ENCODE results near the gene LYZL2.
"Not testable (repeated sequence)": the region's sequence is repeated elsewhere in the genome, so short reads cannot be mapped to it uniquely, and the experiment has no call there.

Gene LYZL2

DNA sequence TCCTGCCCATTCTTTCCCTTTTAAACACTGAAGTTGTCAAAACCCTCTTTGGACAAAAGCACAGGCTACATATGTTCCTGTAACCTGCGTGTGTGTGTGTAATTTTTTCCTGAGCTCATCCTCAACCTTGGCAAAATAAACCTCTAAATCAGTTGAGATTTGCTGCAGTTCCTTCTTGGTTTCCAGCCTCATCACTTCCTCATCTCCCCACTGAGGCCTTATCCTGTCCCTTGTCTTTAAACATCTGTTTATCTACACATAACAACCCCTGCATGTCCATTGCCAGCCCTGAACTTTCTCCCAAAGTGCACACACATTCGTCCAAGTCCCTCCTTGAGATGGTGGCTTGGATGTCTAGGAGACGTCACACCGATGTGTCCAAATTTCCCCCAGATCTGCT is 35.5 kb downstream of the LYZL2 start:
- DNase-seq (ENCODE audit: low read depth), result no peak

DNA sequence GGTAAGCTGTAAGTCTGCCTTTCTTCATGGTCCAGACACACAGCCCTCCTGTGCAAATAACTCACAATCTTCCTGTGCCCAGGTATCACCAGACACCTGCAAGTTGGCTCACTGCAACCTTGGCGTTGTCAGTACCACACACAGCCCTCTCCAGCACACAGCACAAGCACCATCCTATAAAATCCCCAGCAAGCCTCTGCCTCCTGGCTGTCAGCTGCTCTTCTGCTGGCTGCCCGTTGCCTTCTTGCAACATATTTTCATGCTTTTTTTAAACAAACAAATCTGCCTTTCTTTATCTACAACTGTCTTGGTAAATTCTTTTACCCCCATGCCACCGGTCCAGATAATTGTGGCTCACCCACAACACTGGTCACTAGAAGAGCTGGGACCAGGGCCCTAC is 36.8 kb downstream of the LYZL2 start:
- DNase-seq (ENCODE audit: low read depth), result not testable (repeated sequence)

DNA sequence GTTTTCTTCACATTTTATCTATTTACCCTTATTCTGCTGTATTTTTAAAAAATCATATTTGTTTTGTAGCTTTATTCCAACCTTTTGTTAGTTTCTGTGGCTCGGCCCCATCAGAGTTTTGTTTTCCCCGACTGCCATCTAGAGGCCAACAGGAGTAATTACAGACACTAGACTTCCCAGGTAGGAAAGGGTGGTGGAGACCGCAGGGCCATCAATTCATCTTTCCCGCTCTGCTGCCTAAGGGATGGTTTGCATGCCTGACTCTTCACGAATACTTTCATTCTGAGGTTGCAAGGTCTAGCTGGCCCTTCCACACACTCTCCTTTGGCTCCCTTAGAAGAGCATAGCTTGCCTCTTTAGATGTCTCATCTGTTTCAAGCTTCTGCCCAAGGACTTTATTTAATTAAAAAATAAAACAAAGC is 38.3 kb downstream of the LYZL2 start:
- no peak for DNase-seq (ENCODE audit: low read depth)

DNA sequence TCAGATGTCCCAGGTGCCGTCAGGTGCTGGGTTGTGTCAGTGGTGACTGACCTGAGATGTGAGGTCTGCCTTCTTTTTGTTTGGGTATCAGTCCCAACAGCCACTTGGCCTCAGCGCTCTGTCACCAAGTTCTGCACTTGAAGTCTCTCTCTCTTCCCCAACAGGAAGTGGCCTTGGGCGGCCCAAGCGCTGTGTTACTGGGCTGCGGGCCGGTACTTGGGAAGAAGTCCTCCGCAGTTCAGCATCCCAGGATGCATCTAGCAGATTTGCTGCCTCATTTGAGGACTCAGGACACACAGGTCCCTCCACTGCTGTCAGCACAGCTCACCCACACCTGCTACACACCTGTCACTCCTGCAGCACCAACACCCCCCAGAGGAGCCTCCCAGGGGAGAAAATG is 40.1 kb downstream of the LYZL2 start:
- DNase-seq (ENCODE audit: low read depth), result no peak

DNA sequence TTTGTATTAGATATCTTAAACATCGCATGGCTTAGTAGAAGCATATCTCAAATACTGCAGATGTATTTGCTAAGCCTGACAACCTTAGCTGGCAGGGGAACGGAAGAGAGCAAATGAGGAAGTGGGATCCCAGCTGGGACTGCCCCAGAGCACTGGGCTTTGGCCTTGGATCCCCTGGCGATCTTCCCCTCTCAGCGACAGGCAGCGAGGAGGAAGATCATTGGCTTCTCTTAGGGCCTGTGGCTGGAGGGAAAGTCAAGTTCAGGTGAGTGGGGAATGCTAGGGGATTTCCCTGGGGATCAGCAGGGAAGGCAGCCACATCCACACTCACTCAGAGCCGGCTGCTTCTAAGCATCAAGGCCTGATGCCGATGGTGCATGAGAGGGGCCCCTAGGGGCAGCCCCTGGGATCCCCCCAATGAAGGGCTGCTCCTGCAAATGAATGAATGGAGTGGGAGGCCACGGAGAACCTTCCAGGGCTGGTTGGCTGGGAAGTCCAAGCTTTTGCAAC is 42.0 kb downstream of the LYZL2 start:
- DNase-seq (ENCODE audit: low read depth), result no peak

DNA sequence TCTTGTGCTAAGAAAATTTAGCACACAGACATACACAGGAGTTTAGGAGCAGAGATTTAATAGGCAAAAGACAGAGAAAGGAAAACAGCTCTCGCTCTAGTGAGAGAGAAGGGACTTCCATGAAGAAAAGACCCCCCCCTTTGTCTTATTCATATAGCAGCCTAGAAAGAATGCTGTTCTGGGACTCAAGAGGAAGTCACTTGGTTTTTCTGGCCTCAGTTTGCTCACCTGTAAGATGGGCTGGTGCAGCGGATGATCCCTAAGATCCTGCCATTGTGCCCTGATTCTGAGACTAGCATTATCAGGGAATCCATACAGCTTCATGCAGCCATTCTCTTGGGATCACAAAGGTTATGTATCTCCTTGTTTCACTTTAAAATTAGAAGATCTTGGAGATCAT is 42.7 kb downstream of the LYZL2 start:
- DNase-seq (ENCODE audit: low read depth), result no peak

DNA sequence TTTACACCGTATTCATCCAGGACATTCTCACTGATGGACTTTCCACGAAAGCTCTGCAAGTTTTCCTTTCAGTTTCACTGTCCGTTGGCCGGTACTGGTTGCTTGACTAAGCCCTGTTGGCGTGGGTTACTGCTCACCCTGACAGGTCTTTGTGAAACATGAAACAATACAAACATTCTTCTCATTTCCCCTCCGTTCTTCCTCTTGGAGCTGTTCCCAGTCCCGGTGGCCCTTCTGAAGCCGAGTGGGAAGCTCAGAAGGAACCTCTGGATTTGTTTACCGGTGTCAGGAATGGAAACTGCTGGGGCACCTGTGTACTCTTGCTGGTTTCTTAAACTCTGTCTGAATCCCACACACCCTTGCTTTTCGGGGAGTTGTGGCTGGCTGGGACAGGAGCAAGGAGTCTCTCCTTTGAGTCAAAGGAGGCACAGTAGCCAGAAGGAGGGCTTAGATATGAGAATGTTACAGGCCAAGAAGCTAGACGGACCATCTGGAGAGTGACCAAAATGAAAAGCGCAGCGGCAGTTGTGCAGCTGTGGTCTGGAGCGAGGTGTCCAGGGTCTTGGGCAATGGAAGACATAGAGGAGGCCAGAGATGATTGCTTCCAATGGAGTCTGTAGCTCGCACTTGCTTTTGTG is 45.7 kb downstream of the LYZL2 start:
- DNase-seq (ENCODE audit: low read depth), result peak; percentile 37

DNA sequence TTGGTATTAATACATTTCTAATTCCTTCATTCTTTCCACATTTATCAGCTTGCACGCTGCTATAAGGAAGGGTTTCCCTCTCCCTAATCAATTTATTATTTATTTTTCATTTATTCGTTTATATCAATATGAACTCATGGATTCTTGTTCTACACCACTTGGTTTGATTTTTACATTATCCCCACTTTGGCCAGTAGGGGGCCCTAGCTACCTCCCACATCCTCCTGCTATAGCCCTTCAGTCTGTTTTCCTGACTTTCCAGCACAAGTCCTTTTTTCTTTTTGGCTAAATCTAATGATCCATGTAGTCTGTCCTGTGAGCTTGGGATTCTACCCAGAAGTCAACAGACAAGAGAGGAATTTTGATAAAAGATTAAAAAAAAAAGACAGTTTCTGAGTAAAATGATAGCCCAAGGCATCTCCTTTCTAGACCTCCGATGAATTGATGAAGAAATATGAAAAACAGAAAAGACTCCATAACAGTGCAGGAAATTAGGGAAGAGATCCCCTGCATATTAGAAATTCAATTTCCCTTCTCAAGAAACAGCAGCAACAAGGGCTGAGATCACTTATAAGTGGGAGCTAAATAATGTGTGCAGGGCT is 47.7 kb downstream of the LYZL2 start:
- DNase-seq (ENCODE audit: low read depth), result peak; percentile 13

DNA sequence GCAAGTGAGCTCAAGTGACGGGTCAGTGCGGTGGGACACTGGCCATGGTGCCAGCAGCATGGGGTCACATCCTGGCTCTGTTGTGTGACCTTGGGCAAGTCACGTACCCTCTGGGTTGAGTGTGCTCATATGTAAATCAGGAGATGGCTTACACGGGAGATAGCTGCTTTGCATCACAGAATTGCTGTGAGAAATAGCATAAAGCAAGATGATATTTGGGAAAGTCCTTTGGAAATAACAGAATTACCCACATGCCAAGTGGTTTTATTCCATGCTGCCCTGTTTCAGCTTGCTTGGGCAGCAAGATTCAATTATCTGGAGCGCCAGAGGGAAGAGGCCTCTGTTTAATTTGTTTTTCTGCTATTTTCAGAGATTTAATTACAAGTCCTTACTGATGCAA is 48.9 kb downstream of the LYZL2 start:
- DNase-seq (ENCODE audit: low read depth), result no peak

DNA sequence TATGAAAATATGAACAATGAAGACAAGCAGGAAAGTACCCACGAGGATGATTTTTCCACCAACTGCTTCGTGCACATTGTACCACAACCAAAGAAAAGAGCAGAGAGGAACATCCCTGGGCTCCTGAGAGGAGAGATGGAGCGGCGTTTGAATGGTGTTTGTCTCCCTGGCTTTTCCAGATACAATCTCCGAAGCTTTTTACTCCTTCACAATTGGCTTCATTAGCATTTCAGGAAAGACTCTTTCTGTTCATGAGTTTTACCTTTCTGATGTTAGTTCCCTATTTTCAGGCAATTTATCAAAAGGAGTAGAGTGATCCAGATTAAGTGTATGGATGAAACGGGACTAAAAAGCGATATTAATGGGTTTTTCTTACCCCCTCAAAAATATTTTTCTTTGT is 49.3 kb downstream of the LYZL2 start:
- no peak for DNase-seq (ENCODE audit: low read depth)

DNA sequence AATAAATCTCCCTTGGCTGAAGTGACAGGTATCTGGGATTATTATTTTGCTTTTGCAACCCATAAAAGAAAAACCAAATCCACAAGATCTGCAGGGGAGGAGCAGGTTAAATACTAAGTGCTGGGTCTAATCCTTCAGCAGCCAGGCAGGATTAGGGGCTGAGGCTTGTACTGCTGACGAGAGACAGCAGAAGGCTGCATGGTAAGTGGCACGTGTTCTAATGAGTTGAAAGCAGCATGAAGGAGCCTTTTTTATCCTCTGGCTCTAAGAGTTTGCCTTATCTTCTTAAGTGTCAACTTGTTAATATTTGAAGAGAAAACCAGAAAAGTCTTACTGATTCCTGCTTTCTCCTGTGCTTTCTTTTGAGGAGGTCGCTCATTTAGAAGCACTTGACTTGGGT is 50.0 kb downstream of the LYZL2 start:
- no peak for DNase-seq (ENCODE audit: low read depth)

DNA sequence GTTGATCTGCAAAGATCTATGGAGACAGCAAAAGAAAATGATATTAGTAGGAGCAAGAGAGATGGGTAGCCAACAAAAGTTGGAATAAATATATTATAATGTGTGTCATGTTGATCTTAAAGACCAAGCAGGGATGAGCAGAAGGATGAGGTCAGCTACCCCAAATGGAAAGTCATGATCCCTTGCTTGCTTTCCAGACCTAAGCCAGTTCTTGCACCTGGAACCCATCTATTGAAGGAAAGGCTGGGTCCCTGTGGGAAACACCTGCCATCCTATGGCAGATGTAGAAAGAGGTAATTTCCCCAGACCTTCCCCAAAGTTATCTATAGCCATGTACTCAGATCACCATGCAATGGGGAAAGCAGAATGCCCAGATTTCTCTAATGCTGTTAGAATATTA is 52.5 kb downstream of the LYZL2 start:
- DNase-seq (ENCODE audit: low read depth), result no peak

DNA sequence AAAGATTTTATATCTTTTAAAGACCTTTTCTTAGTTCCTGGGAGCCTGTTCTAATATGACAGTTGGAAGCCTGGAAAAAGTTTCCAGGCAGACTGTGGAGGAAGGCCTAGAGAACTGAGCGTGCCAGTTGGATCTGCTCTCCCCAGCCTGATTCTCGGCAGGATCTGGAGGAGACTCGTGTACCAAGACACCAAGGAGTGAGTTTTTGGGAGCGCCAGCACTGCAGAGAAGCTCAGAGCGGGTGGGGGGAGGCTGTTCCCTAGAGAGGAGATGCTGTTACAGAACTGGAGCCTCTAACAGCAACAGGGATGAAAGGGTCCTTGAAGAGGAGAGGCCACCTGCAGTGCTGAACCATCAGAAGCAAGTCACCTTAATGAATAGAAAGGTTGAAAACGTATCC is 52.9 kb downstream of the LYZL2 start:
- no peak for DNase-seq (ENCODE audit: low read depth)

DNA sequence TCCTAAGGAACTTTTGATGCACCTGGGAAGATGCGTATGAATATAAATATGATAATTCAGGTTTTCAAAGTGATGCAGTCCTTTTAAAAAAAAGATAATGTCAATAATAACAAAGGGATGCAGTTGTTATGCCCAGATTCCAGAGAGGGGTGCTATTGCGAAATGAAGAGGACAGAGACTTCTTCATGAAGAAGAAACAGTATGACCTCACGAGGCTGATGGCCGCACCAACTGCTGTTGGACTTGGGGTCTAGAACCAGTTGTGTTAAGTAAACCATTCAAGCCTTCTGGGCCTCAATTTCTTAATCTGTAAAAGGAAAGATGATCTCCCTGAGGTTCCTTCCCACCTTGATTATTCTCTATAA is 55.1 kb downstream of the LYZL2 start:
- no peak for DNase-seq (ENCODE audit: low read depth)

DNA sequence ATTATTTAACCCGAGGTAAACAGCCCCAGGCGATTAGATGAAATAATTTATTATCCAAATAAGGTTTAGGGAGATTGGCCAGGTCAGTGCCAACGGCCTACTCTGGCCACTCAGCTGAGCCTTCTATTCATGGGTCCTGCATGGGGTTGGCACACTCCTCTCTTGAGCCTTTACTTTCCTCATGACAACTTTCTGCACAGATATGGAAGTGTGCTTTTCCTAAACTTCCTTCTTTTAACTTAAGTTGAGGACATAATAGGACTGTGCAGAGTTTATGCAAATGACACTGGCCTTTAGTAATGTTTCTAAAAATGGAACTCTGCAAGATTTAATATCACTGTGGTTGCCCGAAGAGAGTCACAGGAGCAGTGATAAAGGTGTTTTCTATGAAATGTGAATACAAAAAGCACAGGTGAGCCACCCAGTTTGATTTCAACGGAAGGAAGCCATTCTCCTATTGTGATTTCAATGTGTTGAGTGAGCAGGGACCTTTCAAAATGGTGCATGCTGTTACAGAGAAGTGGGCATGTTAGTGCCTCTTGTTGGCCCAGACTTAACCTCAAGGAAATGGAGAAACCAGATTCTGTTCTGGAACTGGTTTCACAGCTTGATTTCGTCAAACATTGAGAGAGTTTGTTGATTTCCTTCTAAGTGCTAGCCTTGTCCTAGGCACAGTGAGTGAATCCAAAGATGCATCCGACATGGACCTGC is 55.7 kb downstream of the LYZL2 start:
- no peak for DNase-seq (ENCODE audit: low read depth)

DNA sequence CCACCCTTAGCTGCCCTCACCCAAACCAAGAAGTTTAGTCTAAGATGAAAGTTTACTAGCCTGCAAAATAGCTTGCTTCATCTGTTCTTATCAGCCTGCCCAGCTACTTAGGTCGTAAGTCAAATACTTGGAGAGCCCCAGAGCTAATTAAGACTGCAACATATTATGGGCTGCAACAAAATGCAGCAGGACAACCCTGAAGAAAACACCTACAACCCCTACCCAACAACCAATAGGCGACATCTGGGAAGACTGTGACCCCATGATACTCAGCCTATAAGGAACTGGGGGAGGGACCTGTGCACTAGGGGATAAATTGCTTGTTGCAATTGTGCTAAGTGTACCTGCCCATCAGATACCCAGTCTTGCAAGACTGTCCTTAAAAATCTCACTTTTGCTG is 64.1 kb downstream of the LYZL2 start:
- DNase-seq (ENCODE audit: low read depth), result no peak

DNA sequence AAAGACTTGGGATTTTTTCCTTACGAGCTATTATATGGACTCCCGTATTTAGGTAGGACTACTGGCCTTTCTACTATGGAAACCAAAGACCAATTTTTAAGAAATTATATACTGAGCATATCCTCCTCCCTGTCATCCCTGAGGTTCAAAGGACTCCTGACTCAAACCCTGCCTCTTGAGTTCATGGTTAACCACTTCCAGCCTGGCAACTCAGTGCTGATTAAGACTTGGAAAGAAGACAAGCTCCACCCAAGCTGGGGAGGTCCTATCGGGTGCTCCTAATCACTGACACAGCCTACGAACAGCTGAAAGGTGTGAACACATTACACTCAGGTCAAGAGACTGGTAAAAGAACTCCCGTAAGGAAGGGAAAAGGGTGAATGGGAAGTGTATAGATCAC is 66.8 kb downstream of the LYZL2 start:
- no peak for DNase-seq (ENCODE audit: low read depth)
